Calu3 (cell line): ENCODE data around the gene CFAP97D1. TPM values are rescaled to one million over a fixed set of nuclear protein-coding genes. Genes with fewer than 3 reads are reported as not detected.

Source experiments
- BruUV-seq: library from RNA; stranded (reverse); fragments of 400-500 nt; replicated peaks from 2 replicates; lab custom pipeline; 2021; lab: Mats Ljungman, UMichigan
- CTCF ChIA-PET: fragments of 300-600 bp; sonication (Branson Sonifier 250); formaldehyde crosslinking; loops from one replicate; lab custom pipeline; 2022; ENCODE audit warnings: antibody characterized with exemption; lab: Charles Lee
- DNase-seq: peaks from one replicate; pipeline ENCODE4 v3.0.0; 2022
- H3K27ac Mint-ChIP-seq: one replicate; pipeline ENCODE4 v1.8.0; 2022; ENCODE audit warnings: mixed read lengths; ENCODE audit not compliant: unreplicated experiment
- H3K27me3 Mint-ChIP-seq: one replicate; pipeline ENCODE4 v1.8.0; 2022; ENCODE audit warnings: mixed read lengths; ENCODE audit not compliant: unreplicated experiment
- H3K36me3 Mint-ChIP-seq: one replicate; pipeline ENCODE4 v1.8.0; 2022; ENCODE audit warnings: mild to moderate bottlenecking, moderate library complexity, mixed read lengths; ENCODE audit not compliant: insufficient read depth, unreplicated experiment
- H3K4me1 Mint-ChIP-seq: one replicate; pipeline ENCODE4 v1.8.0; 2022; ENCODE audit warnings: mild to moderate bottlenecking, low read depth, mixed read lengths; ENCODE audit not compliant: unreplicated experiment
- H3K4me3 Mint-ChIP-seq: one replicate; pipeline ENCODE4 v1.8.0; 2022; ENCODE audit warnings: mild to moderate bottlenecking, low read depth, moderate library complexity, mixed read lengths; ENCODE audit not compliant: unreplicated experiment
- H3K9me3 Mint-ChIP-seq: one replicate; pipeline ENCODE4 v1.8.0; 2022; ENCODE audit warnings: low read depth, mixed read lengths; ENCODE audit not compliant: unreplicated experiment
- CTCF ChIP-seq: fragments of 200-600 bp; IDR thresholded peaks from one replicate; pipeline ENCODE4 v1.8.0; 2022; ENCODE audit warnings: antibody characterized with exemption; ENCODE audit not compliant: unreplicated experiment
- intact Hi-C: fragments of 100-400 bp; cut with micrococcal nuclease; formaldehyde crosslinking; loops from one replicate; pipeline ENCODE4 v1.10.0; 2022; ENCODE audit not compliant: unreplicated experiment
- total RNA-seq: library from RNA; stranded (reverse); gene quantifications from 2 replicates; pipeline ENCODE4 v1.2.3, GENCODE V29; 2022

CFAP97D1 gene
- total RNA-seq, 1 experiment from 2014 or later = not detected

GRCh38 chr17:43827596-43827995 is 47.4 kb downstream of the CFAP97D1 start:
- H3K27ac Mint-ChIP-seq = no peak overlapping the region
- DNase-seq = no peak
- H3K27me3 Mint-ChIP-seq = no peaks in the 10 kb centered on the region
- no peak overlapping the region for H3K4me3 Mint-ChIP-seq
- H3K9me3 Mint-ChIP-seq = no peaks in the 10 kb centered on the region
- no peak for TF ChIP-seq CTCF
- intact Hi-C loops = no loop called here
- peaks cover 36% of the 10 kb centered on the region for H3K36me3 Mint-ChIP-seq
- BruUV-seq = no TSS peak
- H3K4me1 Mint-ChIP-seq = peaks cover 7% of the 10 kb centered on the region
- CTCF ChIA-PET = no interaction called here

DNA sequence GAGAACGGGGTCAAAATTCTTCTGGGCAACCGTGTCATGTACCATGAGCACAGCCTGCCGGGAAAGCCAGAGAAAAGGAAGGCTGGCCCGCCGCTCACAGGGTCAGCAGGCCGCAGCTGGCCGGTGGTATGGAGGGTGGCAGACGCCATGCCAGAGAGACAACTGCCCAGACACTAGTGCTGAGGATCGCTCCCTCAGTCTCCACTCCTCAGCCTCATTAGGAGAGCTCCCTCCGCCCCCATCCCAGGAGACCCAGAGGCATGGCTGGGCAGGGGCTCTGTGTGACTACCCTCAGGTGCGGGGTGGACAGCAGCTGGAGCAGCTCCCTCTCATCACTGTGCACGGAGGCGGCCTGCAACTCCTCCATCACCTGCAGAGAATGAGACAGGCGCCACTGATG is 49.5 kb downstream of the CFAP97D1 start:
- Mint-ChIP-seq H3K27me3 (peaks cover 8% of the 10 kb centered on the region), H3K4me3 (no peak overlapping the region), H3K36me3 (peaks cover 47% of the 10 kb centered on the region), H3K9me3 (no peaks in the 10 kb centered on the region), H3K4me1 (peaks cover 15% of the 10 kb centered on the region), H3K27ac (no peak overlapping the region)
- TF ChIP-seq CTCF = no peak
- intact Hi-C loops = no loop called here
- CTCF ChIA-PET = interaction anchor here (0.5 to 0.6 kb wide), 2 partner anchors 113 to 416 kb away, joined by 3 to 5 read pairs; no protein-coding TSS in a partner anchor
- DNase-seq = no peak
- no TSS peak for BruUV-seq

DNA sequence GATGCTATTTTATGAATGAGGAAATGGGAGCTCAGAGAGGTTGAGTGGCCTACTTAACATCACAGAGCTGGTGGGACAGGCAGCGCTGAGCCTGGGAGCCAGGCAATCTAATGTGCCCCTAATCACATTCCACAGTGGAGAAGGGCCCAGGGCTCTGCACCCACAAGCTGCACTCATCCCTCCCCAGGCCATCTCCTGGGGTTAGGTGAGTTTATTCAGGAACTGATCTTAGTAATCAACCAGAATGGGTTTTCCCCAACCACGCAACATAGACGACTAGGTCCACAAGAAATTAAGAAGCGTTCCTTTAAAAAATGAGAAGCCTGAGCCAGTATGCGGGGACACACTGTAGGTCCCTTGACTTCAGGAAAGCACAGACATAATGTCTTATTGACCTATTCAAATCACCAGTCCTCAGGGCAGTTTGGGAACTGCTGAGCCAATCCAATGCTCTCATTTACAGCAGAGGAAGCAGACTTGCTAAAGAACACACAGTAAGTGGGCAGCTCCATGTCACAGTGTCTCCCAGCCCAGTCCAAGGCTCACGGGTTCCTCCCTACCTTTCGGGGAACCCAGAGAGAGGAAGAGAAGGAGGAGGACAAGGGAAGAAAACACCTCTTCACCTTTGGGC is 50.4 kb downstream of the CFAP97D1 start:
- Mint-ChIP-seq H3K36me3 (peaks cover 47% of the 10 kb centered on the region), H3K9me3 (no peaks in the 10 kb centered on the region), H3K27ac (no peak overlapping the region), H3K27me3 (peaks cover 8% of the 10 kb centered on the region), H3K4me3 (no peak overlapping the region), H3K4me1 (peaks cover 15% of the 10 kb centered on the region)
- CTCF ChIA-PET = no interaction called here
- BruUV-seq = no TSS peak
- intact Hi-C loops = no loop called here
- DNase-seq = no peak
- no peak for TF ChIP-seq CTCF

- peaks cover 8% of the 10 kb centered on the region for H3K27me3 Mint-ChIP-seq
- intact Hi-C loops = no loop called here
- H3K4me3 Mint-ChIP-seq = peak overlapping the region; percentile 75
- CTCF ChIA-PET = interaction anchor here (1.3 kb wide), 1 partner anchor 15 kb away, joined by 5 read pairs; the partner anchor contains the start of gene CD300LG
- no peaks in the 10 kb centered on the region for H3K9me3 Mint-ChIP-seq
- peaks cover 15% of the 10 kb centered on the region for H3K4me1 Mint-ChIP-seq
- DNase-seq = no peak
- no peak for TF ChIP-seq CTCF
- no peak overlapping the region for H3K27ac Mint-ChIP-seq
- BruUV-seq = no TSS peak
- H3K36me3 Mint-ChIP-seq = peaks cover 47% of the 10 kb centered on the region
Measured at GRCh38 chr17:43831633-43832032, 51.4 kb downstream of the CFAP97D1 start.
